GM23338 (cell line): ENCODE data around the gene RAB3IL1.
"Not testable (repeated sequence)": the region's sequence is repeated elsewhere in the genome, so short reads cannot be mapped to it uniquely, and the experiment has no call there.

Source experiments
- EZH2 ChIP-seq: fragments of 200-600 bp; sonication (generic); IDR thresholded peaks from one replicate; pipeline ENCODE4 v1.8.0; 2017; ENCODE audit warnings: antibody characterized with exemption, mild to moderate bottlenecking, low read depth; ENCODE audit not compliant: unreplicated experiment
- POLR2AphosphoS5 ChIP-seq: IDR thresholded peaks from 2 replicates; pipeline ENCODE4 v1.6.1; 2016; ENCODE audit warnings: antibody characterized with exemption, low read depth
- STAT1 ChIP-seq: IDR thresholded peaks from one replicate; pipeline ENCODE4 v1.6.1; 2016; ENCODE audit warnings: antibody characterized with exemption; ENCODE audit not compliant: unreplicated experiment
- TF ChIP-seq, protein P1 (sequence below), 2 experiments: fragments of 200-600 bp in 1 of 2; sonication (generic) in 1 of 2; conservative IDR thresholded peaks; 2 replicates each; pipeline versions ENCODE4 v1.5.1 to v1.6.1; 2016 to 2017; ENCODE audit warnings: antibody characterized with exemption in 2 of 2, low read depth in 2 of 2, mild to moderate bottlenecking in 2 of 2, moderate library complexity in 1 of 2

DNA sequence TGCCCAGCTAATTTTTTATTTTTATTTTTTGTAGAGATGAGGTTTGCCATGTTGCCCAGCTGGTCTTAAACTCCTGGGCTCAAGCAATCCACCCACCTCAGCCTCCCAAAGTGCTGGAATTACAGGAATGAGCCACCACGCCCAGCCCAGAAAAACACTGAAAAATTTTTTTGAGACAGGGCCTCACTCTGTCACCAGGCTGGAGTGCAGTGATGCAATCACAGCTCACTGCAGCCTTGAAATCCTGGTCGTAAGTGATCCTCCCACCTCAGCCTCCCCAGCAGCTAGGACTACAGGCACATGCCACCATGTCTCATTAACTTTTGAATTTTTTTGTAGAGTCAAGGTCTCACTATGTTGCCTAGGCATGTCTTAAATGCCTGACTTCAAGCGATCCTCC lies 35.1 kb downstream of the RAB3IL1 start:
- TF ChIP-seq, protein P1, sequence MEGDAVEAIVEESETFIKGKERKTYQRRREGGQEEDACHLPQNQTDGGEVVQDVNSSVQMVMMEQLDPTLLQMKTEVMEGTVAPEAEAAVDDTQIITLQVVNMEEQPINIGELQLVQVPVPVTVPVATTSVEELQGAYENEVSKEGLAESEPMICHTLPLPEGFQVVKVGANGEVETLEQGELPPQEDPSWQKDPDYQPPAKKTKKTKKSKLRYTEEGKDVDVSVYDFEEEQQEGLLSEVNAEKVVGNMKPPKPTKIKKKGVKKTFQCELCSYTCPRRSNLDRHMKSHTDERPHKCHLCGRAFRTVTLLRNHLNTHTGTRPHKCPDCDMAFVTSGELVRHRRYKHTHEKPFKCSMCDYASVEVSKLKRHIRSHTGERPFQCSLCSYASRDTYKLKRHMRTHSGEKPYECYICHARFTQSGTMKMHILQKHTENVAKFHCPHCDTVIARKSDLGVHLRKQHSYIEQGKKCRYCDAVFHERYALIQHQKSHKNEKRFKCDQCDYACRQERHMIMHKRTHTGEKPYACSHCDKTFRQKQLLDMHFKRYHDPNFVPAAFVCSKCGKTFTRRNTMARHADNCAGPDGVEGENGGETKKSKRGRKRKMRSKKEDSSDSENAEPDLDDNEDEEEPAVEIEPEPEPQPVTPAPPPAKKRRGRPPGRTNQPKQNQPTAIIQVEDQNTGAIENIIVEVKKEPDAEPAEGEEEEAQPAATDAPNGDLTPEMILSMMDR (conservative IDR thresholded peaks at IDR 0.05; ENCODE audit: low read depth in 2 of 2): not testable (repeated sequence)
- not testable (repeated sequence) for TF ChIP-seq EZH2, STAT1, POLR2AphosphoS5
